ENCODE results near the gene UNC13B.

The UNC13B gene

GRCh38 chr9:35341021-35341420 lies 179.2 kb downstream of the UNC13B start:
- DNase-seq: no peak

DNA sequence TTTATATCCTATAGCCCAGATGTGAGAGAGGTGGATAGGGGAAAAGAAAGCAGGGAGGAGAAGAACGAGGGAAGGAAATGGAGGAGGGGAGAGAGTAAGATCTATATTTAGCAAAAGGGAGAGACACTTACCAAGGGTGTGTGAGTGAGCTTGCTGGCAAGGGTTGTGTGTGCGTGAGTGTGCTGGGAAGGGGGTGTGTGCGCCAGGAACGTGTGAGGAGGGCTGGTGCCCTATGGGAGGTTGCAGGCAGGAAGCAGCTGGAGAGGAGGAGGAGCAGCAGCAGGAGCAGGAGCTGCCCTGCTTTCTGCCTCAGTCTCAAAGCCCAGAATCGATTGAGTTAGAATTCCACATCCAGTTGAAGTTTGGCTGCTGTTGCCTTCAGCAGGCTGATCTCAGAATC lies 179.8 kb downstream of the UNC13B start:
- peak; percentile 44 for DNase-seq

GRCh38 chr9:35342221-35342958 lies 180.6 kb downstream of the UNC13B start:
- no peak for DNase-seq

GRCh38 chr9:35348109-35348508 lies 186.3 kb downstream of the UNC13B start:
- DNase-seq: no peak

GRCh38 chr9:35349287-35349990 lies 187.6 kb downstream of the UNC13B start:
- no peak for DNase-seq

DNA sequence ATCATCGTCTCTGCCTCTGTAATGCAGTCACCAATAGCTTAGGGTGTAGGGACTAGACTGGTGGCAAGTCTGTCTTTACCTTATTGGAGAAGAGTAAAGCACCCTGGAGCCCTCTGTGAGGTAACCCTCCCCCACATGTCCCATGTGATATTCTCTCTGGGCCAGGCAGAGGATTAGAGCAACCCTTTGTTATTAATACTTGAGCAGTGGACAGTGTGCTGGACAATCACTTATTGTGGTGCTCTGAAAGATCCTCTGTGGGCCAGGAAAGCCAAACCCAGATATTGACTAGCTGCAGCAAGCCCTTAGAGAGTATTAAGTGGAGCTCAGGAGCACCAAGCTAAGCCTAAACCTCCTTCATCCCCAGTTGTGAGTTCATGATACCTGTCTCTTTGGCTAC lies 188.4 kb downstream of the UNC13B start:
- DNase-seq: no peak

DNA sequence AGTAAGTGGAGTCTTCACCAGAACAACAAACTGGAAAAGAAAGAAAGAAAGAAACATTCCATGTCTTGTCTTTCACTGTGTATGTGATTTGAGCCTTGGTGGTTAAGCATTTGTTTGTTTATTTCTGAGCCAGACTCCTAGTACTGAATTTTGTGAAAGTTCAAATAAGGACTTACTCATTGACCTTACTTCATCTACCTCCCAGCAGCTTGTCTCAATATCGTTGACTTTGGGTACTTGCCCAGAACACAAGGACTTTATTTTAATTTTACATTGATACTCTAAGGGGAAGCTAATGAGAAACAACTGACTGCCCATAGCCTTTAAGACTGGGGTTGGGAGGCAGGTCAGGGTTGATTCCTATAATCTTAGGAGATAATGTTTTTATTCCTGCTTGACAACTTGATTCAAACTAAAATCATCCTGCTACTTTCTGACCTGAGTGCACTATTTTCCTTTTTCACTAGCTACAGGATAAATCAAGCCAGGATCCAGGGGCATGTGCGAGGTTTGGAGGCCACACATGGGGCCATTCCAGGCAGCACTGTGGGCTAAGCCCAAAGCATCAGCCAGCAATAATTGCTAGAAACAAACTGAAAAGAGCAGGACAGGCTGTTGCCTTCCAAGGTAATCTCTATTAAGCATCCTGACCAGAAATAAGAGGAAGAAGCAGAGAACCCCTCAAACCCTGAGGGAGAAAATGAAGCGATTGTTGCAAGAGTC lies 189.2 kb downstream of the UNC13B start:
- DNase-seq: no peak

DNA sequence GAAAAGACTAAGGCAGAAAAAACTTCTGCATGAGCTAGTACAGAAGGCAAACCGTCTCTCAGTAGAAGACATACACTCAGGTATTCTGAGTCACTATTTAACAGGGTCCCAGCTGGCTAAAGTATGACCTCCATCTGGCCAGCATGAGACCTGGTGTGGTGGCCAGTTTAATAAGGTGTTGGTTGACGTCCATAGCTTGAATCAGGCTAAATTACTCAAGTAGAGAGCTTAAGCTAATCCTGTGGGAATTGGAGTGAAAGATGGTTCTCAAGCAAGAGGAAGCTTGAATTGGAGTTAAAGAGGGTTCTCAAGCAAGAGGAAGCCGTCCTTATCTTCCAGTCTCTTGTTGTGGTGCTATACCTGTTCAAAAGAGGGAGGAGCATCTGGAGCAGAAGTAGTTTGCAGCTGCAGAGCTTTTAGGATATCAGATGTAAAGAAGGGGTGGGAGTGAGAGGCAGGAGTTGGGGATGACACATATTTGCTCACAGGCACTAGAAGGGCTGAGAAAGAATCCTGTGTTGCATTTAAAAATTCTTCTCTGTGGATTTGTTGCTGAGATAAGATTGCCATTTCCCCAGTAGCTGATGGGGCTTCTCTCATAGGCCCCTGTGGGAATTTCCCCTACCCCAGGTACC lies 192.0 kb downstream of the UNC13B start:
- DNase-seq: no peak

- DNase-seq: no peak
Observed at GRCh38 chr9:35355939-35356338, 194.1 kb downstream of the UNC13B start.

- peak; percentile 26 for DNase-seq
Observed at GRCh38 chr9:35357116-35357515, 195.3 kb downstream of the UNC13B start.

- no peak for DNase-seq
Observed at GRCh38 chr9:35357826-35358225, 196.0 kb downstream of the UNC13B start.

- DNase-seq: no peak
Observed at GRCh38 chr9:35364817-35365585, 203.2 kb downstream of the UNC13B start.

DNA sequence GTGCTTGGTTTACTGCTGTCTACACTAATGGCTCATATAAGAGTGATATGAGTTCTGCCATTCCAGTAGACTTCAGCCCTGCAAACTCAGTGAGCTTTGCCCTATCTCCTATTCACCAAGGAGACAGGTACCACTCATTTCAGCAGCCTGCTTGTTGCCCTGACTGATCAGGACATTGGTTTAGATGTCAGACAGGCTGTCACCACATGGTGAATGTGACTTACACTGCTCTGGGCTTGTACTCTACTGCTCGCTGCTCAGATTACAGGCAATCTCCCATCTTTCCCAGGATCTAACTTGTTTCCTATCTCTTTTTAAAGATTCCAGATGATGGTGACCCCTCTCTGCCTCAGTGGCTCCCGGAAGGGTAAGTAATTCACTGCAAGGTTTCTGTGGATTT lies 204.8 kb downstream of the UNC13B start:
- DNase-seq: no peak

DNA sequence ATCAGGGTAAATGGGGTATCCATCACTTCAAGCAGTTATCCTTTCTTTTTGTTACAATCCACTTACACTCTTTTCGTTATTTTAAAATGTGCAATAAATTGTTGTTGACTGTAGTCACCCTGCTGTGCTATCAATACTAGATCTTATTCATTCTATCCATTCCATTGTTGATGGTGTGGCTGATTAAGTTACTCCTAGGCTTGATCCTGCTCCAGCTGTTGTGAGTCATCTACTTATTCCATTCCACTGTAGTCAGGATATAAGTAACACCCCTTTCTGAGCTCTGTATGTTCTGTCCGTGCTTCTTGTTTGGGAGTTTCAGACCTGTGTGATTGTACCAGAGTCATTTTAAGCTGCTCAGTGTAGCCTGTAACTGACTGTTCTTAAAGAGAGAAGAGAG lies 205.6 kb downstream of the UNC13B start:
- no peak for DNase-seq

GRCh38 chr9:35370241-35370640 lies 208.4 kb downstream of the UNC13B start:
- DNase-seq: no peak

- DNase-seq: no peak
Observed at GRCh38 chr9:35374436-35374835, 212.6 kb downstream of the UNC13B start.

- DNase-seq: no peak
Observed at GRCh38 chr9:35374910-35375309, 213.1 kb downstream of the UNC13B start.

- no peak for DNase-seq
Observed at GRCh38 chr9:35380039-35380438, 218.2 kb downstream of the UNC13B start.

GRCh38 chr9:35380619-35381018 lies 218.8 kb downstream of the UNC13B start:
- DNase-seq: no peak

GRCh38 chr9:35385042-35385441 lies 223.2 kb downstream of the UNC13B start:
- DNase-seq: no peak

DNA sequence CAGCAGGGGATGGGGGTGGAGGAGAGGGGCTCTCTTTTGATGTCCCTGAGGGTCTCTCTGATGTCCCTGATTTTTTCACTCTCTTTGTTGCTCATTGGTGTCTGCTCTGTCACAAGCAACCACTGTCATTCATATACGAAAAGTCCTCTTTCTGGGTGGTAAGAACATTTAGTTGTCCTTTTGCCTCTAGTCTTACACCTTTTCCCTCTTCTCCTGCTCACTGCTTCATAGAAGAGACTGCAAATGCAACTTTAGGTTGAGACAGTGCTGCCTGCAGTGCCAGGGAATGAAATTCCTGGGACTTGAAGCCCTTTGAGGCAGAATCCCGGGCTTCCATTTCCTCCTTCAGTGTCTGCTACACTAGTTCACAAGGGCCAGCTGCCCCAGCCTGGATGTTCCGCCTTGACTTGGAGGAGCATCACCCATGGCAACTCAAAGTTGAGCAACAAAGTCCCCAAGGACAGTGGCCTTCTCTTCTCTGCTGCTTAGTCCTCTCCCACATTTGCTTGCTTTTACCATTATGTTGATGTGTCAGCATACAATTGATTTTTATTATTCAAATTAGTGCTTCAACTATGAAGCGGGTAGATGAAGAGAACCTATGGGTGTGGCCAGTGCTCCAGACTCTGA lies 233.4 kb downstream of the UNC13B start:
- DNase-seq: no peak

DNA sequence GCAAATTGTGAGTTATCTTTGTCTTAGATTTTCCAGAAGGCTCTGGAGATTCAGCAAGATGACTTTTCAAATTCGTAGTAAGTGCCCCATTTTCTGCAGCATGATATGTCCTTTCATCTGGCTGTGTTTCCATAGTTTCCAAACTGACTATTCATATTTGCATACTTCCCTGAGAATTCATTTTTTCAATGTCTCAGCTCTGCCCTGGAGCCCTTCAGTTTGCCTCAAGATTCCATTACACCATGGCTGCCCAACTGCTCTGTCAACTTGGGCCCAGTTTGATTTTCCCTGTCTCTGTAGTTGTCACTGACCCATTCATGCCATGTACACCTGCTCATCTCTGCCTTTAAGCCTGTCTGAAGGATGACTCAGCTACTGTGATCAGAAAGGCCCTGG lies 233.9 kb downstream of the UNC13B start:
- no peak for DNase-seq

All from DMS153 (cell line).